ENCODE measurements around the gene RAB33A.

DNA sequence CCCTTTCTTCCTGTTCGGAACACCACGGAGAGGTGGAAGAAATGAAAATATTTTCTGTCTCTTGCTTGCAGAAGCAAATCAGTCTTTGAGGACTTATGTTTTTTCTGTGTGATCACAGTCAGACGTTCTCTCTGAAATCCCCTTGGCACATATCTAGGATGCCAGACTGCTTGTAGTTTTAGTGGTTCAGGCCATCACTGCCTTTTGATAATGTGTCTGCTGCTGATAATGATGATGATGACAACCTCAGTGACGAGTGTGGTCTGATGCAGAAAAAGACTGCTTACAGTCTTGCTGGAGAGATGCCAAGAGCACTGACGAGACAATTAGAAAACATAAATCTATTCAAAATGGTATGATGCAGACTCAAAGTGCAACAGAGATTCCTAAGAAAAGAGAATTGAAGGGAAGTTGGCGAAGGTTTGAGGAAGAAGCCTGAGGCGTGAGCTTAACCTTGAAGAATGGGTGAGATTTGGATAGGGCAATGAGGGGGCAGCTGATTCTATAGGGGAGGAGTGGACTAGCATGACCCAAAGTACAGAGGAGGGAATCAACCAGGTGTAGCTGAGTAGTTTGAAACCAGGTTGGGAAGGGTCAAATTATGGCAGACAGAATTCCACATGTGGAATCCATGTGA lies 7.9 kb downstream of the RAB33A start:
- TF ChIP-seq EZH2 (IDR thresholded peaks at IDR 0.05) (no peak), CTCF (IDR thresholded peaks at IDR 0.05) (no peak)
